ENCODE measurements around the gene RAD1.
"Not testable (repeated sequence)": the region's sequence is repeated elsewhere in the genome, so short reads cannot be mapped to it uniquely, and the experiment has no call there.

The RAD1 gene, protein sequence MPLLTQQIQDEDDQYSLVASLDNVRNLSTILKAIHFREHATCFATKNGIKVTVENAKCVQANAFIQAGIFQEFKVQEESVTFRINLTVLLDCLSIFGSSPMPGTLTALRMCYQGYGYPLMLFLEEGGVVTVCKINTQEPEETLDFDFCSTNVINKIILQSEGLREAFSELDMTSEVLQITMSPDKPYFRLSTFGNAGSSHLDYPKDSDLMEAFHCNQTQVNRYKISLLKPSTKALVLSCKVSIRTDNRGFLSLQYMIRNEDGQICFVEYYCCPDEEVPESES
- 13.9 to 24.6 (median 16.3) reads per million in 4 donors for total RNA-seq

DNA sequence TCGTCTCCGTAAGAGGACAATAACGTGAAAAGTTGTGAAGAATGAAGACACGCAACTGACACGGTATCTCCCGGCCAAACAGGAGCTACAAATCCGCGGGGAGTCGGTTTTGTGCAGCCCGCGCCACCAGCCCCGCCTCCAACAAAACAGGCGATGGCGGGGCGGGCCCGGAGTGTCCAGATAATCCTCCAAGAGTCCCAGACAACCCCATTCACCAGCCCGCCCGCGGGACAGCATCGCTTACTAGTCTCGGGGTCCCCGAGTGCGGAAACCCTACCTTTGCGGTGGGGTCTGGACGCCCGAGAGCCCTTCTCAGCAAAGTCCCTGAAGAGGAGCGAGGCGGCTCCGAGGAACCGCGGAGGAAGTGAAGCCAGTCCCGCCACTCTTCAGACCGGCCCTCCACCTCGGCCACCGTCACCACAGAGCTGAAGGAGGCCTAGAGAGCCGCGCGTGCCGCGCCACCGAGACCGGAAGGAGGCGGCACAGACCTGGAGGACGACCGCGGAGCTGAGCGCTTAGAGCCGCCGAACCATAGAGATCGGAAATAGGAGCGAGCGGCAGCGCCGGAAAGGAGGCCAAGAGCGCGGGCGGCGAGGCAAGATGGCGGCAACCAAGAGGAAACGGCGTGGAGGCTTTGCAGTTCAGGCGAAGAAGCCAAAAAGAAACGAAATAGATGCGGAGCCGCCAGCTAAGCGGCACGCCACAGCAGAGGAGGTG is at the start of gene RAD1, which contains the start of gene BRIX1:
RAD1 (minus strand) TSS at position 366 of the 717 bp plus-strand sequence. CDS start 612 bp downstream, outside the sequence.
BRIX1 (plus strand) TSS at position 573 of the 717 bp plus-strand sequence; CDS start at position 601, 28 bp downstream.
- peak; percentile 85 to 97 (median 89) for DNase-seq

DNA sequence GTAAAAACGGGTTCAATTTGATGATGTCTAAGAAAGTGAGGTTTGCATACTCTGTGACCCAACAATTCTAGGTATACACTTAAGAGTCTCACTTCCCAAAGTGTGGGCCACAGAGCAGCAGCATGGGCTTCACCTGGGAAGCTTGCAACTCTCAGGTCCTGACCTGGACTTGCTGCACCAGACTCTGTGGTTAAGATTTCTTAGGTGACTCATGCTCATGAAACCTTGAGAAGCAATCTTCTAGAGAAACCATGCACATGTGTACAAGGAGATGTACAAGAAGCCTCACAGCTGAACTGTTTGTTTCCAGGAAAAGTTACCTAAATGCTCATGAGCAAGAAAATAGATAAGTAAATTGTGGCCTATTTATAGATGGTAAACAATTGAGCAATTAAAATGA is 44.0 kb upstream of the RAD1 start:
- peak in 1 of 5 donors; percentile 50 for DNase-seq

DNA sequence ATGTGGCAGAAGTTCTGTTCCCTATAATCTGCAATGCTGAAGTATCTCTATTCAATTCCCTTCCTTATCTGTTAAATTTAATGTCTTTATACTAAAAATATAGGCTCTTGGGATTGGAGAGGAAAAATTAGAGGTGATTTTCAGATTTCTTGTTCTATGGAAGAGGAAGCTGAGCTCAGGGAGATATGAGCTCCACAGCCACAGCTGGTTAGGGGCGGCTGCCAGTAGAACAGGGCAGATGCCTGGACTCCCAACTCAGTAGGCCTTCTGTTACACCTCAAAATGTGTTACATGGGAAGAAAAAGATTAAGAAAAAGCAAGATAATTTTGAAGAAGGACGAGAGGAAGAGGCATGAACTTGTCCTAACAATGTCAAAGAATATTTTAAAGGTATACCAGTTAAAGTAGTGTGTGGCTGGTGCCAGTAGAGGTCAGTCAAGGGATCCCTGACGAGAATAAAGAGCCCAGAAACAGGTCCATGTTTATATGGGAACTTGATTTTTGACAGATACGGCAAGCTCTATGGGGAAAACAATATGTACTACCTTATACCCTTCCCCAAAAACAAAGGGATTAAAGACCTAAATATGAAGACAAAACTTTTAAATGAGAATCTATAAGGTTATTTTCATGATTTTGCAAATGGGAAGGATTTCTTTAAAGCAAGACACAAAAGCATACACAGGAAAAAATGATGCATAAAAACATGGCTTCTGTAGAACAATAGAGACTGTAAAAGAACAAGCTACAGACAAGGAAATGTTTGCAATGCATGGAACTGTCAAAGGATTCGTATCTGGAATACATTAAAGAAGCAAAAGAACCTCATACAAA is 42.8 kb upstream of the RAD1 start:
- DNase-seq, result no peak

DNA sequence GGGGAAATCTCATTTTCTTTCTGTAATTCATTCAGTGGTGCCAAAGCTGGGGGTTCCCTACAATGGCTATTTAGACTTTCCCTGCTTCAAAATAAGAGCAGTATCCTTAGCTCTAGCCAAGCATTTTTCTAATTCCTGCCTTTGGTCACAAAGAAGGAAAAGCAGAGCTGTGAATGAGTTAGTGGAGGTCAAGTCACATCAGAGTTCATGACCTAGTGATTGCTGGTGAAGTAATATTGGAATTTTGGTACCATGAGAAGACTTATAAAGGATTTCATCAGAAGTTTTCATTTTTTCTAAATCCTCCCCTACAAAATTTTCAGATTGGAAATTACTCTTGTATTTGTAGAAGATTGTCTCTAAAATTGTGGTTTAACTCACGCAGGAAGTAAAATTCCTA is 42.0 kb upstream of the RAD1 start:
- DNase-seq, result no peak

DNA sequence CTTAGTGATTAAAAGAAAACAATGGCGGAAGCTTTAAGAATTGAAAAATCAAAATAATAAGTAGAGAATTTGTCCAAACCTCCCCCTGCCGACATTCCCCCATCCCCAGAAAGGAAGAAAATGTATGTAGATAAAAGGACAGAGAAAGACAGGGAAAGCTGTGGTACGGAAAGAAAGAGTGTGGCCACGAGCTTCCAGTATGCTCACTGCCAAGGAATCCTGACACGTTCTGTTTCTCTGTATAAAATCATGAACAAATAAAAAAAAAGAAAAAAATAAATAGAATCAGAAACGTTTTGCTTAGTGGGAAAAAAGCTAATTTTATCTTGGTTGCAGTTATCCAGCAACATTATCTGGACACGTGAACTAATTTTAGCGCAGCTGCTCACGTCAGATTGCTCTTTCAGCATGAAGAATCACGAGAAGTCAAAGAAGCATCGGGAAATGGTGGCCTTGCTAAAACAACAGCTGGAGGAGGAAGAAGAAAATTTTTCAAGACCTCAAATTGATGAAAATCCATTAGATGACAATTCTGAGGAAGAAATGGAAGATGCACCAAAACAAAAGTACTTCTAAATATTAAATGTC is 29.2 kb upstream of the RAD1 start:
- DNase-seq, result no peak

DNA sequence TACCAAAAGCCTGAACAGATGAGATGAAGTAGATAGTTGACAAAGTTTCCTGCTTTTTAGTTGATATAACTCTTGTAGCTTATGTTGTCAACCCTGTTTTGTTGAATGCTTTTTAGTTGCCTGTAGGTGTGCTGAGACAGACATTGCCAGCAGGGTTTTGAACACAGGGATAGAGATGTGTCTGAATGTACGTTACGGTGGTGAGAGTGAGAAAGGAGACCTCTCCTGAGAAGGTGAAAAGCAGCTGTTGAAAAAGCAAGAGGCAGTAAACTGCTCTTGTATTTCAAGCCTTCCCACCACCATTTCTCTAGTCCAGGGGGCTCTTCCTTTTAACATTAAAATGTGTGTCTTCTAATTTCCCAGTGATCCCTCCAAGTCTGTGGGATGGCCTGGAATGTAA is 28.7 kb upstream of the RAD1 start:
- no peak for DNase-seq

DNA sequence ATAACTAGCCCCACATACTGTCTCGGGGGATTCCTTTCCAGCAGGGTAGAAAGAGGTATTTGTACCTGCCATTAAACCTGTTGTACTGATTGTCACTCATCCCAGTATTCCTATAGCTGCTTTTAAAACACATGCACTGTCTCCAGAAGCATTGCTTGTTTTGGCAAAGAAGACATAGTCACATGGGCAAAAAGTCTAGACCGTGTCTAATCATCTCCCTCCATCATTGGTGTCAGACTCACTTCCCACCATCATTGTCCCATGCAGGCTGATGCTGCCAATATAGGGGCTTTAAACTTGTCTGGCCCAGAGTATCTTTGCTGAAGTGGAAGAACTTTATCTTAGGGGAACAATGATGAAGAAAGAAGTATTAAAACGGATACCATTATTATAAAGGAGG is 26.6 kb upstream of the RAD1 start:
- no peak for DNase-seq

DNA sequence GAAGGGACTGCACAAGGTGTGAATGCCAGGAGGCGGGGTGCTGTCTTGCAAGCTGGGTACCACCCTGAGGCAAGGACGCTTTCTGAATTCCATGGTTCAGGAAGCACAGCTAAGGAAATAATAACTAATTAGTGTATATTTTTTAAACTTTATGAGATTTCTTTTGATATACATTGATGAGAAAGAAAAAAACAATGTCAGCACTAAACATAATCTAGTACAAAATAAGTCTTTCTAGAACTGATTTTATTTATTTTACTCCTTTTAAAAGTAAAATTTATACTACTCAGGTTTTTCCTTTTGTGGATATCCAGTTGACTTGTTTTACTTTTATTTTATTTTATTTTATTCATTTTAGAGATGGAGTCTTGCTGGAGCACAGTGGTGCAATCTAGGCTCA is 17.6 kb upstream of the RAD1 start:
- no peak for DNase-seq

DNA sequence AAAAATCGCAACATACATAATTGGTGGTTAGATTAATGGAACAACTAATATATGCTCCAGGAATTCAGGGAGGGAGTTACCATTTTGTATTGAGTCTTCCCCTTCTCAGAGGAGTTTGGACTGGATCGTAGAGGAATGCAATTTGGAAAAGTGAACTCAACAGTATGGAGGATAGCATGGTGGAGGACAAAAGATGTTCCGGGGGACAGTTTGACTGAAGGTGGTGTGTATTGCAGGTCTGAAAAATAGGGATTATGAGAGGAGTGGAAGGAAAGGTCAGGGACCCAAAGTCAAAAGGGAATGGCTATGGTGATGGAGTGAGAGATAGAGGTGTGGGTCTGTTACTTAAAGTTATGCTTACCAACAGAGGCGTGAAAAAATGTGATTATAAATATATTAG is 15.6 kb upstream of the RAD1 start:
- no peak for DNase-seq

DNA sequence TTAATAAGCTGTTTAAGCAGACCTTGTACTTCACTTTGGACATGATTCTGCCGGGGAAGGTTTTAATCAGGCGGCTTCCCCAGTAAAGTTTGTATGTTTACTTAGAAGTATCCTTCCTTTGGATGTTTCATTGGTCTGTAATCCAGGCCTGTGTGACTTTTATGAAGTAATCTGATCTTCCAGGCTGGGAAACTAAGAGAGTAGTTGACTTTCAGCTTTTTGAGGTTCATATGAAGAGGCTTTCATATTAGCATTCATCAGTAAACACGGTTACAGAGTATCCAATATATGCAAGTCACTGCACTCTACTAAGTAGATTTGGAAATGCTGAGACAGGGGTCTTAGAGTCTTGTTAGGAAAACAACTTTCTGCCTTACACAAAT is 15.1 kb upstream of the RAD1 start:
- DNase-seq, result peak in 1 of 5 donors; percentile 7

DNA sequence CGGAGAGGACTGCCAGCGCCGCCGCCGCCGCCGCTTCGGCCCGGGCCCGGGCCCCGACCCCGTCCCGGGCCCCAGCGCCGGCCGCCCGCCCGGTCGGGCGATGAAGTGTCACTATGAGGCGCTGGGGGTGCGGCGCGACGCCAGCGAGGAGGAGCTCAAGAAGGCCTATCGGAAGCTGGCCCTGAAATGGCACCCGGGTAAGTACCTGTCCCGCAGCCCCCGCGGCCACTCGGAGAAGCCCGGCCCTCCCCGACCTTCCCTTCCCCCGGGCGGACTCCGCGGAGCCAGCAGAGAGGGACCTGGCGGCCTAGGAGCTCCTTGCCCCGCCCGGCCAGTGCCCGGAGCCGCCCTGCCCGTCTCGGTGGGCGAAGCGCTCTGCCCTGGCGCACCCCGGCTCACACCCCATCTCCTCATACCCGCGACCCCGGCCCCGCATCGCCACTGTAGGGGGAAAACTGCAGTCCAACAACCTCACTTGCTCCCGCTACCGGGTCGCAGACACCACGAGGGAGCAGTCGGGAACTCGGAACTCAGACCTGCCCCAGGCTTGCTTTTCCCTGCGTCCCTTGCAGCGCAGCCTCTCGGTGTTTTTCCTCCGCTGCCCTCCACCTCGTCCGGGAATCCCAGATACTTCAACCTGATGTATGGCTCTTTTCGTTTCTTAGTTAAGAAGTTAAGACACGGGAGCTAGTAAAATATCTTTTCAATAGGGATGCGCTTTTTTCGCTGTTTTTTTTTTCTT is 14.6 kb upstream of the RAD1 start:
- DNase-seq, result peak; percentile 65 to 86 (median 78)

DNA sequence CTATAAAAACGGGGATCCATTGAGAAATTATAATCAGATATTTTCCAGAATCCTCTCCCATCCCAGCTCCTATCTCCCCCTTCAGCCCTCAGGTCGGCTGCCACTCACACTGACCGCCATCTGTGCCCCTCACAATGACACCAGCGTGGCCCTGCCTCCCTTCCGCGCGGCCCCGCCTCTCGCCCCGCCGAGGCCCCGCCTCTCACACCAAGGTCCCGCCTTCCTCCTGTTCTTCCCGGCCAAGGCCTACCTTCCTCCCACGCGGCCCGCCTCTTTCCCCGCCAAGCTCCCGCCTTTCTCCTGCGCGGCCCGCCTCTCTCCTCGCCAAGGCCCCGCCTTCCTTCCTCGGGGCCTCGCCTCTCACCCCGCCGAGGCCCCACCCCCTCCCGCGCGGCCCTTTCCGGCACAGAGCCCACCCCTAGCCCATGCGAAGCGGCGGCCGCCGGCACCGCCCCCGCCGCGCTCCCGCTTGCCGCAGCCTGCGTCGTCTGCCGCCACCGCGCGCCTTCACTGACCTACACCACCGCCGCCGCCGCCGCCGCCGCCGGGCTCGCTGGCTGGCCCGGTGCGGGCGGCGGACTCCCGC is 13.9 kb upstream of the RAD1 start, which contains the start of gene DNAJC21:
DNAJC21 (plus strand) TSS at position 426 of the 586 bp plus-strand sequence. CDS start 261 bp downstream, outside the sequence.
- peak; percentile 95 to 98 (median 96) for DNase-seq

DNA sequence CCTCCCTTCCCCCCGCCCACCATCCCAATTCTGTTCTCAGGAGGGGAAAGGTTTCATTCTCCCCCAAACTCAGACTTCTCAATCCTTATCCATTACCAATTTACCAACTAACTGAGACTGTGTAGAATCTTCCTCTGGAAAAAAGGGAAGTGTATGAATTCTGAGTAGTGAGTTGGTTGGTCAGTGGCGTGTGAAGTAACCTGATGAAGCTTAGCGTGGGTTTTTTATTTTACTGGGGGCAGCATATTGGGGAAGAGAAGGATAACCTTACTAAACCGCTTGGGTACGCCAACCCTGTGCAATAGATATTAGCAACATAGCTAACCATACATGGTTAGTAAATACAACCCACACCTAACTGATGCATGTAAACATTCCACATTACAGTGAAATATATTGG is 13.0 kb upstream of the RAD1 start:
- no peak for DNase-seq

DNA sequence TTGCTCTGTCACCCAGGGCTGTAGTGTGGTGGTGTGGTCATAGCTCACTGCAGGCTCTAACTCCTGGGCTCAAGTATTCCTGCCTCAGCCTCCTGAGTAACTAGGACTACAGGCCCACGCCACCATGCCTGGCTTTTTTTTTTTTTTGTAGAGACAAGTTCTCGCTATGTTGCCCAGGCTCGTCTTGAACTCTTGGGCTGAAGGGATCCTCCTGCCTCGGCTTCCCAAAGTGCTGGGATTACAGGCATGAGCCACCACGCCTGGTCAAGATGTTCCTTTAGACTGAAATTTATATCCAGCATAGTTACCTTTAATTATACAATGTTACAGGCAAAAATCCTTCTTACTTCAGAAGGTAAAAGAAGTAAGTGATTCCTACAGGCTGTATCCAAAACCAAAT is 12.5 kb upstream of the RAD1 start:
- no peak for DNase-seq

DNA sequence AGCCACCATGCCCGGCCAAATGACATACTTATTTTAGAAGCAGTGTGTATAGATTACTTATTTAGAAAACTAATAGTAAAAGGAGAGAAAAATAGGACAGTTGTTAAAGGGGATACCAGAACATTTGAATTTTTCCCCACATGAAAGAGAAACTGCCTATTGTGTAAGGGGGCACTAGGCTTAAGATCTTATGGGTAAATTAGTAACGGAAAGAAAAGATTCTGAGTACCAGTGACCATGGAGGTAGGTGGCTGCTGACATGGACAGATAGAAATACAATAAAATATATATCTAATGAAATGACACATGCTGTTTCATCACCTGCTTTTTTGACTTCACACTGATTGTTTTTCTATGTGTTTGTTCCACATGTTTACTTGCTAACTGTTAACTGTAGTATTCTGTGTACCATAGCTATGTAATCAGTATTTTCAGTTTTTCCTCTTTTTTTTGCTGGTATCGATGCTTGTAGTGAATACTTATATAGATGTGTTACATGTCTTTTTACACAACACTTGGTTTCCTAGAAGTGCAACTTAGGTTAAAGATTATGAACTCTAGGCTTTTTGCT is 11.1 kb upstream of the RAD1 start:
- DNase-seq, result no peak

DNA sequence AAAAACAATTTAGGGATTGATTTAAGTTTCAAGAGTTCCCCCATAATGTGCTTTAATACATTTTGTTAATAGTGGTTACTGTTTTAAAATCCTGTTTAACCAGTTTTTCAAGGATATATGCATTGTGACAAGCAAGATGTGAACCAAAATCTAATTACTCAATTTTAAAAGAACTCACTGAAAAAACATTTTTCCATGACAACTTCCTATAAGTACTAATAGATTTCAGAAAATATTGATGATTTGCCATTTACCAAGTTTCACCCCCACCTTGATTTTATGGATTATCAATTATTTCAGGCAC is 9.1 kb upstream of the RAD1 start:
- DNase-seq, result no peak

DNA sequence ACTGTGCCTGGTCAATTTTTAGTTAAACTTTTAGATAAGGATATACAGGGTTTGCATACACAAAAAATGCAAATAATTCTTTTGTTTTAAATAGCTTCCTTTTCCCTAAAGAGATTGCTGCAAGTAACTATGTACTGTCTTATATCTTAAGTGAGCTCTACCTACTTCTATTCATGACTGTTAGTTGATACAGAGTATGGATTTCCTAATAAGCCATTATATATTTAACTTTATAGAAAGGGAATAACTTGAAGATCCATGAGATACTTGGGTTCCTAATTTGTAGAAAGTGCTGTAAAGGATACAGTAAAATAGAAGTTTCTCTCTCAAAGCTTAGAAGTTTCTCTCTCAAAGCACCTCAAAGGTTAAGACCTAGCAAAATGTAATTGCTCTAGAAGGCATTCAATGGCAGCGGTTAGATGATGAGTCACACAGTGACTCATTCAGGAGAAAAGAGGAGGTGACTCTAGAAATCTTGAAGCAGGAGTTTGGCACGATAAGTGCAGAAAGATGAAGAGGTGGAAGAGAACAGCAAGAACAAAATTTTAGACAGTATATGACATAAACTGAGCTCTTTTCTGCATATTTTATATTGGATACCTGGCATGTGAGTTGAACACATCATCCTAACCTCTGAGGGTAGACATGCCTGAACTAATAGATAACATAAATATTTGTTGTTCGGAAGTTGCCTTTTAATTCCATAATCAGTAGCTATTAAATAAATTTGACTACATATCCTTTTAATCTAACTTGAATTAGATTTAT is 8.6 kb upstream of the RAD1 start:
- DNase-seq, result peak in 1 of 5 donors; percentile 79

DNA sequence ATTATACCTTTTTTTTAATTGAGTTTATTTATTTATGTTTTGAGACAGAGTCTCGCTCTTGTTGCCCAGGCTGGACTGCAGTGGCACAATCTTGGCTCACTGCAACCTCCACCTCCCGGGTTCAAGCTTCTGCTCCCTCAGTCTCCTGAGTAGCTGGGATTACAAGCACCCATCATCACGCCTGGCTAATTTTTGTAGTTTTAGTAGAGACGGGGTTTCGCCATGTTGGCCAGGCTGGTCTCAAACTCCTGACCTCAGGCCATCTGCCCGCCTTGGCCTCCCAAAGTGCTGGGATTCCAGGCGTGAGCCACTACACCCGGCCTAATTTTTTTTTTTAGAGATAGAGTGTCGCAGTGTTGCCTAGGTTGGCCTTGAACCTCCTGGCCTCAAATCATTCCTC is 8.0 kb upstream of the RAD1 start:
- DNase-seq, result not testable (repeated sequence)

DNA sequence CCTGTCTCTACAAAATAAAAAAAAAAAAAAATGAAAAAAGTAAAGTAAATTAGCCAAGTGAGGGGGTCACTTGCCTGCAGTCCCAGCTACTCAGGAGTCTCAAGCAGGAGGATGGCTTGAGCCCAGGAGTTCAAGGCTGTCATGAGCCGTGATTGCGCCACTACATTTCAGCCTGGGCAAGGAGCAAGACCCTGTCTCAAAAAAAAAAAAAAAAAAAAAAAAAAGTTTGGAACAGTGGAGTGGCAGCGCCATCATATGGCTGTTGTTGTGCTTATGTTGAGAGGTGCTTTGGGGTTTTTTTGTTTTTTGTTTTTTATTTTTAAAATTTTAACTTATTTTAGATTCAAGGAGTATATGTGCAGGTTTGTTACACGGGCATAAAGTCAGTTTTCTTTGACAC is 3.8 kb upstream of the RAD1 start:
- no peak for DNase-seq

DNA sequence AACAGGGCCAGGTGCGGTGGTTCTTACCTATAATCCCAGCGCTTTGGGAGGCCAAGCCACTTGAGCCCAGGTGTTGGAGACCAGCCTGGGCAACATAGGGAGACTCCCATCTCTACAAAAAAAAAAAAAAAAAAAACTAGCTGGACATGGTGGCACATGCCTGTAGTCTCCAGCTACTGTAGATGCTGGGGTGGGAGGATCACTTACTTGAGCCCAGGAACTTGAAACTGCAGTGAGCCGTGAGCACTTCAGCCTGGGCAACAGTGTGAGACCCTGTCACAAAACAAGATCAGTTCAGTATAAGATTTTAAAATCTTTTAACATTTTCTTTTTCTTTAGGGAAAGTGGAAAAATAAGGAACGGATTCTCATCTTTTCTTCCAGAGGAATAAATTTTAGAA is 2.7 kb upstream of the RAD1 start:
- no peak for DNase-seq

DNA sequence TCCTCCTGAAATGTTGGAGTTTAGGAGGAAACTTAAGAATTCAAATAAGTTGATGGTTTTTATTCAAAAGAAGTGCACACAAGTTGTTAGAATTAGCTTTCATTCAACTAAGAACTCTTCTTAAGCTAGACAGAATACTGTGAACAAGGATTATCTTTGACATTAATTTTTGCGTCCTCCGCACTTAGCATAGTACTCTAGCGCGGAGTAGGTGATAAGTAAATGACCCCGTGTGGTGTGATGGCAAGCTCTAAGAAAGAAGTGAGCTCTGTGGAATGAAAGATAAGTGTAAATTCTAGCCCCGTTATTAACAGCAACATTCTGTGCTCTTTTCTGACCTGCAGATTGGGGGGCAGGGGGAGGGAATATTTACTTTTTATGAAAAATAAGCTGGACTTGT is 1.2 kb upstream of the RAD1 start:
- no peak for DNase-seq

Data from T-helper 1 cell (primary cell).